T-cell (primary cell): ENCODE measurements around the gene AGR3. TPM values are rescaled to one million over a fixed set of nuclear protein-coding genes. Genes with fewer than 3 reads are reported as not detected.

Experiments
- ATAC-seq, 4 experiments: fragments of 200-7000 bp in 3 of 4; fragments of 150-1000 bp in 1 of 4; cut with Tn5 transposase; replicated peaks in 1 of 4; 1 replicate in 3 of 4; 2 replicates in 1 of 4; pipeline ENCODE4 v1.10.0; 2021; ENCODE audit warnings: moderate library complexity in 3 of 4, mild to moderate bottlenecking in 2 of 4, moderate number of reproducible peaks in 1 of 4
- CTCF ChIA-PET, 2 donors: fragments of 300-600 bp; sonication (Branson Sonifier 250); formaldehyde crosslinking; loops; one replicate each; lab custom pipeline; 2022; ENCODE audit warnings: antibody characterized with exemption in 2 of 2; lab: Charles Lee
- POLR2A ChIA-PET, 2 donors: fragments of 300-600 bp; sonication (Branson Sonifier 250); formaldehyde crosslinking; loops; one replicate each; lab custom pipeline; 2022; ENCODE audit warnings: antibody characterized with exemption in 2 of 2; lab: Charles Lee
- DNase-seq, 35 experiments: peaks; one replicate each; pipeline versions ENCODE4 v3.0.0 to v3.0.0-alpha.2; 2013 to 2023
- H3K27ac ChIP-seq: one replicate; pipeline ENCODE4 v1.5.1; 2013; ENCODE audit warnings: low read length
- H3K27me3 ChIP-seq, 2 experiments: replicated peaks in 1 of 2; 1 replicate in 1 of 2; 2 replicates in 1 of 2; pipeline versions ENCODE4 v1.6.1 to v1.7.0; 2013; ENCODE audit warnings: low read length in 1 of 2, mixed read lengths in 1 of 2; ENCODE audit not compliant: control insufficient read depth in 2 of 2, insufficient read depth in 2 of 2; ENCODE audit errors: extremely low read depth in 1 of 2
- H3K36me3 ChIP-seq, 2 donors: 1 replicate in 1 of 2; 2 replicates in 1 of 2; pipeline versions ENCODE4 v1.6.1 to v1.7.0; 2013; ENCODE audit warnings: low read length in 1 of 2; ENCODE audit not compliant: control insufficient read depth in 2 of 2, insufficient read depth in 1 of 2; ENCODE audit errors: extremely low read depth in 1 of 2
- H3K4me1 ChIP-seq, 2 experiments: 1 replicate in 1 of 2; 2 replicates in 1 of 2; pipeline versions ENCODE4 v1.6.1 to v1.7.0; 2013; ENCODE audit warnings: low read length in 2 of 2, mixed read lengths in 1 of 2; ENCODE audit not compliant: insufficient read depth in 2 of 2, control insufficient read depth in 1 of 2; ENCODE audit errors: extremely low read depth in 1 of 2
- H3K4me3 ChIP-seq, 2 donors: 1 replicate in 1 of 2; 2 replicates in 1 of 2; pipeline versions ENCODE4 v1.5.1 to v1.7.0; 2013; ENCODE audit warnings: mild to moderate bottlenecking in 2 of 2, low read length in 1 of 2, moderate library complexity in 1 of 2; ENCODE audit not compliant: control insufficient read depth in 1 of 2; ENCODE audit errors: extremely low read depth in 1 of 2
- H3K9me3 ChIP-seq: 2 replicates; pipeline ENCODE4 v1.7.0; 2013
- H3K27ac Mint-ChIP-seq, 2 donors: one replicate each; pipeline ENCODE4 v1.8.0; 2020 to 2021; ENCODE audit warnings: mild to moderate bottlenecking in 2 of 2, mixed read lengths in 2 of 2
- H3K27me3 Mint-ChIP-seq, 2 donors: one replicate each; pipeline ENCODE4 v1.8.0; 2021 to 2022; ENCODE audit warnings: mixed read lengths in 2 of 2
- H3K36me3 Mint-ChIP-seq: one replicate; pipeline ENCODE4 v1.8.0; 2021; ENCODE audit warnings: mixed read lengths
- H3K4me1 Mint-ChIP-seq, 3 donors: one replicate each; pipeline ENCODE4 v1.8.0; 2020 to 2022; ENCODE audit warnings: mixed read lengths in 3 of 3, mild to moderate bottlenecking in 1 of 3
- H3K4me3 Mint-ChIP-seq, 3 donors: one replicate each; pipeline ENCODE4 v1.8.0; 2020 to 2022; ENCODE audit warnings: mild to moderate bottlenecking in 3 of 3, mixed read lengths in 3 of 3, moderate library complexity in 3 of 3
- H3K9me3 Mint-ChIP-seq, 3 donors: one replicate each; pipeline ENCODE4 v1.8.0; 2020 to 2022; ENCODE audit warnings: mixed read lengths in 3 of 3
- WGBS: methylation state at CpG from one replicate; pipeline ENCODE4 v1.1.5; 2013; ENCODE audit warnings: missing lambda C conversion rate; ENCODE audit not compliant: insufficient coverage; 5-methylcytosine and 5-hydroxymethylcytosine counted together
- total RNA-seq, 35 experiments: library from RNA in 6 of 35; stranded (reverse) in 6 of 35; fragments of 120-200 nt in 1 of 35; gene quantifications; one replicate each; pipeline versions ENCODE4 v1.2.1 to v1.2.4 and lab custom pipeline; 2013 to 2026

Gene AGR3
- total RNA-seq = not detected
- not detected for total RNA-seq (2013)
- total RNA-seq (lab: John Stamatoyannopoulos, UW) = 0 reads per million in 29 experiments

DNA sequence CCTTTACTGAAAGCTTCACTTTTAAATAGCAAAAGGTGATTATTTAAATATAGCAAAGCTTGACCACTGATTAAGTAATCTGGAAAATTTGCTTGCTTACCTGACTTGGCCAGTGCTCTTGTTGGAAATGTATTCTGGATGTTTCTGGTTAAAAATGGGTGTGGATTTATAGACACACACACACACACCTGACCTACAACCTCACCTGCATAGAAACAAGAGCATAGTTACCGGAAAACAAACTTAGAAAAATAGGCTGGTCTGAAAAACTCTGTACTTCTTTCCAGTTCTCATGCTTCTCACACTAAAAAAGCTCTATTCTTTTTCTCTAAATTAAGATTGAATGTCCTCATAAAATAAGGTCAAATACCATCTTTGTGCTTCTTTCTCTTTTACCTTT, at the start of gene AGR3:
AGR3 (minus strand) TSS at position 140 of the 400 bp plus-strand sequence. CDS start 3,365 bp downstream, outside the sequence.
- H3K27ac Mint-ChIP-seq = no peak within 1 kb of the TSS
- peaks cover 0 to 2% of the 10 kb centered on the region in 2 donors for H3K27me3 Mint-ChIP-seq
- no peak for ATAC-seq
- Histone ChIP-seq H3K4me3 (no peak within 1 kb of the TSS), H3K36me3 (no peaks in the 10 kb centered on the region), H3K4me1 (no peaks in the 10 kb centered on the region), H3K27me3 (no peaks in the 10 kb centered on the region), H3K9me3 (no peaks in the 10 kb centered on the region), H3K27ac (no peak within 1 kb of the TSS)
- no peaks in the 10 kb centered on the region for H3K4me1 Mint-ChIP-seq
- CTCF ChIA-PET = no interaction called here
- H3K9me3 Mint-ChIP-seq = no peaks in the 10 kb centered on the region
- no peak for DNase-seq
- H3K4me3 Mint-ChIP-seq = no peak within 1 kb of the TSS
- H3K36me3 Mint-ChIP-seq = no peaks in the 10 kb centered on the region
- WGBS = no CpG with 5 or more reads among the region's 1 CpG
- POLR2A ChIA-PET = interaction anchor here in 1 of 2 donors (0.6 kb wide), 1 partner anchor 20 kb away, joined by 4 read pairs; no protein-coding TSS in a partner anchor

DNA sequence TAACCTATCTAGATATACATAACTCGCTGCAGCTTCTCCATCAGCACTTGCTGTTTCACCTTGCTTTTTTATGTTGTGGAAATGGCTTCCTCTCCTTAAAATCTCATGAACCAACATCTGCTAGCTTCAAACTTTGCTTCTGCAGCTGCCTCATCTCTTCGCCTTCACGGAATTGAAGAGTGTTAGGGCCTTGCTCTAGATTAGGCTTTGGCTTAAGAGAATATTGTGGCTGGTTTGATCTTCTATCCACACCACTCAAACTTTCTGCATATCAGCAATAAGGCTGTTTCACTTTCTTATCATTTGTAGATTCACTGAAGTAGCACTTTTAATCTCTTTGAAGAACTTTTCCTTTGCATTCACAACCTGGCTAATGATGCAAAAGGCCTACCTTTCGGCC, 49.2 kb upstream of the AGR3 start:
- DNase-seq = no peak
- Histone ChIP-seq H3K4me1 (peaks cover 18 to 61% of the 10 kb centered on the region in 2 experiments), H3K36me3 (no peaks in the 10 kb centered on the region), H3K27me3 (no peaks in the 10 kb centered on the region), H3K9me3 (no peaks in the 10 kb centered on the region), H3K4me3 (no peak overlapping the region), H3K27ac (no peak overlapping the region)
- H3K27me3 Mint-ChIP-seq = no peaks in the 10 kb centered on the region
- peak overlapping the region in 1 of 2 donors; percentile 49 for H3K27ac Mint-ChIP-seq
- ChIA-PET POLR2A (interaction anchor here in 1 of 2 donors (0.5 kb wide), 1 partner anchor 260 kb away, joined by 3 read pairs; no protein-coding TSS in a partner anchor), CTCF (interaction anchor here in 1 of 2 donors (1.4 kb wide), 1 partner anchor 14 kb away, joined by 3 read pairs; no protein-coding TSS in a partner anchor)
- H3K9me3 Mint-ChIP-seq = no peaks in the 10 kb centered on the region
- ATAC-seq = no peak
- H3K4me3 Mint-ChIP-seq = peak overlapping the region in 1 of 3 donors; percentile 14
- no peaks in the 10 kb centered on the region for H3K36me3 Mint-ChIP-seq
- H3K4me1 Mint-ChIP-seq = peaks cover 40 to 53% (median 52%) of the 10 kb centered on the region in 3 donors
- no CpG with 5 or more reads among the region's 4 CpGs for WGBS

DNA sequence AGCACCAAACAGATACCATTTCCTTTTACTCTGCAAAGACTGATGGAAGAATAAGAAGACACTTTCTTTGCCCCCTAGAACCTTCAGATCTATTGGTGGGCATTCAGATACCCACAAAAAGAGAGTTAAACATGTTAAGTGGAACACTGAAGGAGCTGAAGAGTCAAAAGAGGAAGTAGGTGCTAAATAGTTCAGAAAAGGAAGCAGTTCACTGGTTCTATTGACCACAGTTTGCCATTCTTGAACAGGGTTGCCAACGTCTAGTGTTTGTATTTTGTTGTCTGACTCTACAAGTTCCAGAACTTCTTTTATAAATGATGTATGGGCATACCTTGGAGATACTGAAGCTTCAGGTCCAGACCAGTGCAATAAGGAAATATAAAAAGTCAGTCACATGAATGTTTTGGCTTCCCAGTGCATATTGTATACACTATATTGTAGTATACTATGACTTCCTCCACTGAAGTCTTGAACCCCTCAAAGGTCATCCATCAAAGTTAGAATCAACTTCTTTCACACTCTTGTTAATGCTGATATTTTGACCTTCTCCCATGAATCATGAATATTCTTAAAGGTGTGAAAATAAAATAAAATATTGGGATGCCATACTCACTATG, 47.5 kb upstream of the AGR3 start:
- ATAC-seq (peak in 1 of 4 experiments; percentile 43), DNase-seq (no peak)
- H3K9me3 ChIP-seq = no peaks in the 10 kb centered on the region
- ChIA-PET CTCF (interaction anchor here in 1 of 2 donors (0.8 kb wide), 1 partner anchor 11 kb away, joined by 3 read pairs; no protein-coding TSS in a partner anchor), POLR2A (no interaction called here)
- H3K36me3 ChIP-seq = no peaks in the 10 kb centered on the region
- no peaks in the 10 kb centered on the region for H3K36me3 Mint-ChIP-seq
- peaks cover 0 to 1% of the 10 kb centered on the region in 2 donors for H3K27me3 Mint-ChIP-seq
- H3K4me3 Mint-ChIP-seq = peak overlapping the region in 1 of 3 donors; percentile 33
- no peak overlapping the region for H3K27ac Mint-ChIP-seq
- H3K4me1 ChIP-seq = peaks cover 18 to 55% of the 10 kb centered on the region in 2 experiments
- no peak overlapping the region for H3K4me3 ChIP-seq
- no peak overlapping the region for H3K27ac ChIP-seq
- no CpG with 5 or more reads among the region's 1 CpG for WGBS
- no peaks in the 10 kb centered on the region for H3K9me3 Mint-ChIP-seq
- no peaks in the 10 kb centered on the region for H3K27me3 ChIP-seq
- H3K4me1 Mint-ChIP-seq = peaks cover 38 to 49% (median 45%) of the 10 kb centered on the region in 3 donors

DNA sequence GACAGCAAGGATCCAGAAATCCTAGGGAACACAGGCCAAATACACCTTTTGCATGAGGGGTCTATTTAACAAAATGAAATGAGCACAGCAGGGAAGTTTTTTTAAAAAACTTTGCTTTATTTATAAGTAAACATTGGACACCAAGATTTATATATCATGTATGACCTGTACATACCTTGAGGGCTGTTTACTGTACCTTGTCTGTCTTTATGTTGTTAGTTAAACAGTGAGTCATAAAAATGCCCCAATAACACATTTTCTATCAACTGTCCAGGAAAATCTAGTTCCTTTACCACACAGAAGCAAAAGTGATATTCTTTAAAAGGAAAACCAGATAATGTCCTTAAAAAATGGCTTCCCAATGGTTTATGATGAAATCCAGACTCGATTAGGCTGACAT, 45.1 kb upstream of the AGR3 start:
- Mint-ChIP-seq H3K36me3 (no peaks in the 10 kb centered on the region), H3K27me3 (peaks cover 0 to 1% of the 10 kb centered on the region in 2 donors), H3K9me3 (no peaks in the 10 kb centered on the region), H3K4me3 (no peak overlapping the region), H3K27ac (no peak overlapping the region), H3K4me1 (peaks cover 31 to 41% (median 36%) of the 10 kb centered on the region in 3 donors)
- no peak for DNase-seq
- H3K9me3 ChIP-seq = no peaks in the 10 kb centered on the region
- no peak overlapping the region for H3K4me3 ChIP-seq
- no peak overlapping the region for H3K27ac ChIP-seq
- H3K27me3 ChIP-seq = no peaks in the 10 kb centered on the region
- 89% methylated on average over 1 of the region's 1 CpG for WGBS
- H3K36me3 ChIP-seq = no peaks in the 10 kb centered on the region
- ChIA-PET POLR2A (no interaction called here), CTCF (interaction anchor here (1.0 to 1.6 kb wide), 2 partner anchors 9 kb away, joined by 3 to 4 read pairs; no protein-coding TSS in a partner anchor)
- ATAC-seq = no peak
- peaks cover 6 to 49% of the 10 kb centered on the region in 2 experiments for H3K4me1 ChIP-seq

DNA sequence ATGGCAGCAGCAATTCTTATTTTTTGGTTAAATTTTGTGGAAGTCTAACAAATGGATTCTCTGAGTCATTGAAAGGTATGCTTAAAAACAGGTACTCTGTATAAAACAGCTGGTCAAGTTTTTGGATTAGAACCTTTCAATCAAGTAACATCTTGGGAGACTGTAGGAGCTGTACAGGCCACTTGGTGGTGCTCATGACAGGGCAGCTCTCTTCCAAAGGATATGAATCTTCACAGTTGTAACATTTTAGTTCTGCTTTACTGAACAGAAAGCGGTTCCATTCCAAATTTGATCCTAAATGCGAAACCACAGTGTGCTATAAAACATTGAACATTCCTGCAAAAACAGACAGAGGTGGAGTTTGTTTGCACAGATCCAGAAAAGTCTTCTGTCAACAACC, 44.5 kb upstream of the AGR3 start:
- DNase-seq = peak in 1 of 35 experiments; percentile 6
- Histone ChIP-seq H3K27ac (no peak overlapping the region), H3K36me3 (no peaks in the 10 kb centered on the region), H3K27me3 (no peaks in the 10 kb centered on the region), H3K4me1 (peaks cover 6 to 48% of the 10 kb centered on the region in 2 experiments), H3K4me3 (no peak overlapping the region), H3K9me3 (no peaks in the 10 kb centered on the region)
- H3K27ac Mint-ChIP-seq = no peak overlapping the region
- WGBS = 42% methylated on average over 2 of the region's 2 CpGs
- H3K4me1 Mint-ChIP-seq = peaks cover 30 to 35% (median 32%) of the 10 kb centered on the region in 3 donors
- ATAC-seq = peak in 2 of 4 experiments; percentile 43 to 49
- ChIA-PET POLR2A (no interaction called here), CTCF (interaction anchor here (1.0 to 1.6 kb wide), 2 partner anchors 8 kb away, joined by 3 to 4 read pairs; no protein-coding TSS in a partner anchor)
- peaks cover 0 to 1% of the 10 kb centered on the region in 2 donors for H3K27me3 Mint-ChIP-seq
- no peak overlapping the region for H3K4me3 Mint-ChIP-seq
- no peaks in the 10 kb centered on the region for H3K36me3 Mint-ChIP-seq
- no peaks in the 10 kb centered on the region for H3K9me3 Mint-ChIP-seq

- H3K27ac ChIP-seq = no peak overlapping the region
- H3K4me3 ChIP-seq = no peak overlapping the region
- H3K9me3 ChIP-seq = no peaks in the 10 kb centered on the region
- ChIA-PET POLR2A (no interaction called here), CTCF (interaction anchor here in 1 of 2 donors (1.0 kb wide), 1 partner anchor 7 kb away, joined by 4 read pairs; no protein-coding TSS in a partner anchor)
- Mint-ChIP-seq H3K27me3 (peaks cover 0 to 1% of the 10 kb centered on the region in 2 donors), H3K4me1 (peaks cover 24 to 28% (median 25%) of the 10 kb centered on the region in 3 donors), H3K4me3 (no peak overlapping the region), H3K36me3 (no peaks in the 10 kb centered on the region), H3K9me3 (no peaks in the 10 kb centered on the region), H3K27ac (no peak overlapping the region)
- DNase-seq = no peak
- H3K27me3 ChIP-seq = no peaks in the 10 kb centered on the region
- no CpG with 5 or more reads among the region's 3 CpGs for WGBS
- ATAC-seq = no peak
- H3K36me3 ChIP-seq = no peaks in the 10 kb centered on the region
- peaks cover 2 to 45% of the 10 kb centered on the region in 2 experiments for H3K4me1 ChIP-seq
Measured at GRCh38 chr7:16925609-16926008, 43.8 kb upstream of the AGR3 start.
